ENCODE data around the gene UEVLD. TPM values are rescaled to one million over a fixed set of nuclear protein-coding genes. Genes with fewer than 3 reads are reported as not detected.

Gene UEVLD
- total RNA-seq, 1 experiment from 2014 or later = 31.6 TPM

DNA sequence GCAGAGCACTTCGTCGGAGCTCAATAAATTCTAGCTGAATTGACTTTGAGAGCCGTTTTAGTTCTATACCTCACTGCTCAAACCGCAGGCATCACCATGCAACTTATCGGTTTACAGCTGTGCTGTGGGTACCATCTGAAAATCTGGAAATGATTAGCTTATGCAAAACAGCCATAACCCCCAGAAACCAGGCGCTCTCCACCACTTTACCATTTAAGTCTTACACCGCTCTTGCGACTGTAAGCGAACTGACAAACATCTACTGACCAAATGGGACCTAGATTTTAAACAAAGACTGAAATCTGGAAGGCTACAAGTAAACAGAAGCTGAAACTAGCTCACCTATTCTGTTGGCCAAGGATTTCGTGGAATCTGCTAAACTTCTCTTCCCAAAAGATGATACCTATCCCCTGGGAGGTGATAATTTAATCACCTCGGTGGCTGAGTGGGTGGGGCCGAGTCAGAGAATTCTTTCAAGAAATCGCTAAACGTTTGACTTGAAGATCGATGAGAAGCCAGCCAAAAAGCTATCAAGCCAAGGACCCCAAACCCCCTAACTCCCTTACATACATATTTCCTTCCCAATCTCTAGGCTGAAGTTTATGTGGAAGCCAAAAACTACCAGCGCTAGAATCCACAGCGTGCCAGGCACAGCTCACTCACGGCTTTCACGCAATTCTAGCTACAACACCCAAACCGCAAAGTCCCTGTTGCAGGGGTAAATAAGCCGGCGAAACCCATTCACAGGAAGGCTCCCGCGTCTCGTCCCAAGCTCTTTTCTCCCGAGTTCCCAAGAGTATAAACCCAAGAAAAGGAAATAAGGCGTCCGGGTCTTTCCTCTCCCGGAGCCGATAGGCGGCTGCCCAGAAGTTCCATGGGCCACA, 45.0 kb upstream of the UEVLD start:
- POLR2A ChIA-PET (ENCODE audit: unreplicated experiment) = interaction anchor here (0.6 to 1.4 kb wide), 3 partner anchors 27 to 320 kb away, joined by 3 to 12 read pairs (median 3); no protein-coding TSS in a partner anchor
- intact Hi-C loops (cut with micrococcal nuclease; ENCODE audit: unreplicated experiment) = loop anchor here (1.0 to 5.0 kb wide), 3 partner anchors 35 to 106 kb away; partner anchors contain the start of genes TSG101 and UEVLD

GRCh38 chr11:18632841-18633240, 44.3 kb upstream of the UEVLD start:
- no TSS peak for BruUV-seq (replicated peaks)
- Histone ChIP-seq H2AFZ (no peak overlapping the region), H4K20me1 (ENCODE audit: insufficient read depth) (peaks cover 20% of the 10 kb centered on the region), H3K9me2 (ENCODE audit: insufficient read depth) (no peaks in the 10 kb centered on the region), H3K27me3 (ENCODE audit: insufficient read depth, low read depth) (no peaks in the 10 kb centered on the region), H3F3A (ENCODE audit: insufficient read depth, low read depth) (0 out of 2 replicates have a peak, but pooled peaks cover 3% of the 10 kb centered on the region), H3K4me2 (peak overlapping the region; percentile 100), H3K4me3 (peak overlapping the region; percentile 95), H3K4me1 (replicated peaks; ENCODE audit: insufficient read depth) (peaks cover 15% of the 10 kb centered on the region), H3K27ac (no peak overlapping the region), H3K9me3 (ENCODE audit: insufficient read depth, low read depth) (no peaks in the 10 kb centered on the region), H3K79me2 (ENCODE audit: low read depth) (peaks cover 68% of the 10 kb centered on the region), H3K36me3 (ENCODE audit: low read depth) (no peaks in the 10 kb centered on the region)
- DNase-seq = no peak
- TF ChIP-seq EZH2 (IDR thresholded peaks at IDR 0.05; ENCODE audit: low read depth) = no peak
- TF ChIP-seq, protein P1, sequence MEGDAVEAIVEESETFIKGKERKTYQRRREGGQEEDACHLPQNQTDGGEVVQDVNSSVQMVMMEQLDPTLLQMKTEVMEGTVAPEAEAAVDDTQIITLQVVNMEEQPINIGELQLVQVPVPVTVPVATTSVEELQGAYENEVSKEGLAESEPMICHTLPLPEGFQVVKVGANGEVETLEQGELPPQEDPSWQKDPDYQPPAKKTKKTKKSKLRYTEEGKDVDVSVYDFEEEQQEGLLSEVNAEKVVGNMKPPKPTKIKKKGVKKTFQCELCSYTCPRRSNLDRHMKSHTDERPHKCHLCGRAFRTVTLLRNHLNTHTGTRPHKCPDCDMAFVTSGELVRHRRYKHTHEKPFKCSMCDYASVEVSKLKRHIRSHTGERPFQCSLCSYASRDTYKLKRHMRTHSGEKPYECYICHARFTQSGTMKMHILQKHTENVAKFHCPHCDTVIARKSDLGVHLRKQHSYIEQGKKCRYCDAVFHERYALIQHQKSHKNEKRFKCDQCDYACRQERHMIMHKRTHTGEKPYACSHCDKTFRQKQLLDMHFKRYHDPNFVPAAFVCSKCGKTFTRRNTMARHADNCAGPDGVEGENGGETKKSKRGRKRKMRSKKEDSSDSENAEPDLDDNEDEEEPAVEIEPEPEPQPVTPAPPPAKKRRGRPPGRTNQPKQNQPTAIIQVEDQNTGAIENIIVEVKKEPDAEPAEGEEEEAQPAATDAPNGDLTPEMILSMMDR (conservative IDR thresholded peaks at IDR 0.05) = no peak
- intact Hi-C loops (cut with micrococcal nuclease; ENCODE audit: unreplicated experiment) = loop anchor here (5.0 kb wide), 1 partner anchor 106 kb away; the partner anchor contains the start of gene TSG101
- CTCF ChIA-PET = interaction anchor here (1.0 kb wide), 1 partner anchor 73 kb away, joined by 4 read pairs; no protein-coding TSS in a partner anchor
- POLR2A ChIA-PET (ENCODE audit: unreplicated experiment) = interaction anchor here (1.4 kb wide), 1 partner anchor 320 kb away, joined by 12 read pairs; no protein-coding TSS in a partner anchor

More for the DNA sequence above, 45.0 kb upstream of the UEVLD start:
- Histone ChIP-seq H3K4me2 (peak overlapping the region; percentile 100), H4K20me1 (ENCODE audit: insufficient read depth) (peaks cover 20% of the 10 kb centered on the region), H3K9me2 (ENCODE audit: insufficient read depth) (no peaks in the 10 kb centered on the region), H2AFZ (peak overlapping the region; percentile 92), H3K27me3 (ENCODE audit: insufficient read depth, low read depth) (no peaks in the 10 kb centered on the region), H3F3A (ENCODE audit: insufficient read depth, low read depth) (0 out of 2 replicates have a peak, but pooled peaks cover 3% of the 10 kb centered on the region), H3K36me3 (ENCODE audit: low read depth) (no peaks in the 10 kb centered on the region), H3K4me3 (peak overlapping the region; percentile 95), H3K4me1 (replicated peaks; ENCODE audit: insufficient read depth) (peaks cover 15% of the 10 kb centered on the region), H3K79me2 (ENCODE audit: low read depth) (peaks cover 61% of the 10 kb centered on the region), H3K9me3 (ENCODE audit: insufficient read depth, low read depth) (no peaks in the 10 kb centered on the region), H3K27ac (peak overlapping the region; percentile 34)
- TF ChIP-seq, protein P1 (conservative IDR thresholded peaks at IDR 0.05) = no peak
- no peak for TF ChIP-seq EZH2 (IDR thresholded peaks at IDR 0.05; ENCODE audit: low read depth)
- CTCF ChIA-PET = interaction anchor here (0.6 to 1.0 kb wide), 2 partner anchors 73 to 619 kb away, joined by 4 read pairs; no protein-coding TSS in a partner anchor
- DNase-seq = no peak
- BruUV-seq (replicated peaks) = TSS peak; percentile 68

DNA sequence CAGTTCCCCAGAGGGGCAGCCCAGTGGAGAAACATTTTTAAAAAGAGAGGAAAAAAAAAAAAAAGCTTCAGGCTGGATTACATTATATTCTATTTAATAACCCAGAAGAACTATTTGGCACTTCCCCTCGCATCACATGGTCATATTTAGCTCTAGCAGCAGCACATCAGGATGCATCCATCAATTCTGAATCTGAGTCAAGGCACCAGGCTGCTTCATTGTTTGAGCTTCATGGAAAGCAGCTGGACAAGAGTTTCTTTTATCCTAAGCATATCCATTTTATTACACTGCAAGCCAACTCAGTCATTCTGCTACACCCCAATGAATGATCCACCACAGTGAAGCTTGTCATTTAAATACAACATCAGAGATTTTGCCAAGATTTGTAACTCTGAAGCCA, 35.6 kb upstream of the UEVLD start:
- Histone ChIP-seq H3K4me3 (no peak overlapping the region), H2AFZ (no peak overlapping the region), H3F3A (ENCODE audit: insufficient read depth, low read depth) (0 out of 2 replicates have a peak, but pooled peaks cover 3% of the 10 kb centered on the region), H3K9me3 (ENCODE audit: insufficient read depth, low read depth) (no peaks in the 10 kb centered on the region), H3K4me1 (replicated peaks; ENCODE audit: insufficient read depth) (no peaks in the 10 kb centered on the region), H3K4me2 (no peak overlapping the region), H4K20me1 (ENCODE audit: insufficient read depth) (peaks cover 57% of the 10 kb centered on the region), H3K36me3 (ENCODE audit: low read depth) (no peaks in the 10 kb centered on the region), H3K9me2 (ENCODE audit: insufficient read depth) (no peaks in the 10 kb centered on the region), H3K27me3 (ENCODE audit: insufficient read depth, low read depth) (no peaks in the 10 kb centered on the region), H3K27ac (no peak overlapping the region), H3K79me2 (ENCODE audit: low read depth) (peaks cover 98% of the 10 kb centered on the region)
- ChIA-PET POLR2A (ENCODE audit: unreplicated experiment) (no interaction called here), CTCF (no interaction called here)
- no peak for DNase-seq
- intact Hi-C loops (cut with micrococcal nuclease; ENCODE audit: unreplicated experiment) = no loop called here
- no TSS peak for BruUV-seq (replicated peaks)
- TF ChIP-seq EZH2 (IDR thresholded peaks at IDR 0.05; ENCODE audit: low read depth) = no peak
- TF ChIP-seq, protein P1 (conservative IDR thresholded peaks at IDR 0.05) = no peak

Data from PC-9 (cell line).